Endodermal cell (in vitro differentiated cells): ENCODE data around the gene YIF1A. TPM values are rescaled to one million over a fixed set of nuclear protein-coding genes. Genes with fewer than 3 reads are reported as not detected.

Experiments
- DNase-seq: peaks from one replicate; pipeline ENCODE4 v3.0.0-alpha.2; 2017
- H3K27ac ChIP-seq: 2 replicates; pipeline ENCODE4 v1.5.1; 2013; ENCODE audit warnings: mild to moderate bottlenecking, low read depth, low read length, moderate library complexity
- H3K27me3 ChIP-seq: 2 replicates; pipeline ENCODE4 v1.6.1; 2013; ENCODE audit warnings: mild to moderate bottlenecking, low read length, moderate library complexity; ENCODE audit not compliant: insufficient read depth, control insufficient read depth, poor library complexity, severe bottlenecking
- H3K36me3 ChIP-seq: 2 replicates; pipeline ENCODE4 v1.7.0; 2013; ENCODE audit warnings: mild to moderate bottlenecking, low read length, moderate library complexity; ENCODE audit not compliant: control insufficient read depth, insufficient read depth
- H3K4me1 ChIP-seq: one replicate; pipeline ENCODE4 v1.7.0; 2013; ENCODE audit warnings: low read length; ENCODE audit not compliant: control insufficient read depth, insufficient read depth
- H3K4me3 ChIP-seq: 2 replicates; pipeline ENCODE4 v1.5.1; 2013; ENCODE audit warnings: mild to moderate bottlenecking, low read length, moderate library complexity
- H3K9ac ChIP-seq: 2 replicates; pipeline ENCODE4 v1.6.1; 2013; ENCODE audit warnings: mild to moderate bottlenecking, low read length, moderate library complexity; ENCODE audit not compliant: poor library complexity, severe bottlenecking; ENCODE audit errors: extremely low read depth
- H3K9me3 ChIP-seq: 2 replicates; pipeline ENCODE4 v1.6.1; 2013; ENCODE audit warnings: mild to moderate bottlenecking, low read length, moderate library complexity; ENCODE audit not compliant: control insufficient read depth
- H3K27ac Mint-ChIP-seq: 2 replicates; pipeline ENCODE4 v1.8.0; 2020; ENCODE audit warnings: mixed read lengths
- H3K27me3 Mint-ChIP-seq: 2 replicates; pipeline ENCODE4 v1.8.0; 2021; ENCODE audit warnings: mild to moderate bottlenecking, mixed read lengths; ENCODE audit not compliant: insufficient read depth
- H3K36me3 Mint-ChIP-seq: 2 replicates; pipeline ENCODE4 v1.8.0; 2020; ENCODE audit warnings: low read depth, mixed read lengths
- H3K4me1 Mint-ChIP-seq: 2 replicates; pipeline ENCODE4 v1.8.0; 2020; ENCODE audit warnings: mixed read lengths
- H3K4me3 Mint-ChIP-seq: 2 replicates; pipeline ENCODE4 v1.8.0; 2020; ENCODE audit warnings: mild to moderate bottlenecking, moderate library complexity, mixed read lengths
- H3K9me3 Mint-ChIP-seq: 2 replicates; pipeline ENCODE4 v1.8.0; 2020; ENCODE audit warnings: mild to moderate bottlenecking, mixed read lengths
- WGBS, 2 experiments: methylation state at CpG; one replicate each; pipeline versions ENCODE4 v1.1.5 to v1.1.7; 2013; ENCODE audit warnings: missing lambda C conversion rate in 2 of 2, mixed read lengths in 1 of 2; ENCODE audit not compliant: insufficient coverage in 1 of 2, insufficient read length in 1 of 2; 5-methylcytosine and 5-hydroxymethylcytosine counted together
- total RNA-seq, 2 donors: library from RNA; stranded (reverse); fragmentation: NEBNext Ultra II Directional in 1 of 2; extraction: Animal tissue kit (Norgen Biotek cat#: 25700) in 1 of 2; gene quantifications; 2 replicates in 1 of 2; 3 replicates in 1 of 2; pipeline ENCODE4 v1.2.1, GENCODE V29; 2021
- TF ChIP-seq, protein P1 (sequence below): fragments of 200-600 bp; sonication (generic); conservative IDR thresholded peaks from 2 replicates; pipeline ENCODE4 v1.5.0; 2021; ENCODE audit warnings: antibody characterized with exemption, mild to moderate bottlenecking

The YIF1A gene
- total RNA-seq, 2 donors from 2014 or later: 70.6 to 80.1 TPM

- WGBS, 2 experiments: 0% methylated on average over 29 to 64 of the region's 64 CpGs
- H3K27ac Mint-ChIP-seq: peak within 1 kb of the TSS; percentile 97
These were observed 20.5 kb downstream of the YIF1A start, which contains the start of gene RAB1B for GRCh38 chr11:66268244-66268951. Gene RAB1B, plus strand, starts transcription at chr11:66268639. Its CDS starts 41 bp downstream, at chr11:66268680.

DNA sequence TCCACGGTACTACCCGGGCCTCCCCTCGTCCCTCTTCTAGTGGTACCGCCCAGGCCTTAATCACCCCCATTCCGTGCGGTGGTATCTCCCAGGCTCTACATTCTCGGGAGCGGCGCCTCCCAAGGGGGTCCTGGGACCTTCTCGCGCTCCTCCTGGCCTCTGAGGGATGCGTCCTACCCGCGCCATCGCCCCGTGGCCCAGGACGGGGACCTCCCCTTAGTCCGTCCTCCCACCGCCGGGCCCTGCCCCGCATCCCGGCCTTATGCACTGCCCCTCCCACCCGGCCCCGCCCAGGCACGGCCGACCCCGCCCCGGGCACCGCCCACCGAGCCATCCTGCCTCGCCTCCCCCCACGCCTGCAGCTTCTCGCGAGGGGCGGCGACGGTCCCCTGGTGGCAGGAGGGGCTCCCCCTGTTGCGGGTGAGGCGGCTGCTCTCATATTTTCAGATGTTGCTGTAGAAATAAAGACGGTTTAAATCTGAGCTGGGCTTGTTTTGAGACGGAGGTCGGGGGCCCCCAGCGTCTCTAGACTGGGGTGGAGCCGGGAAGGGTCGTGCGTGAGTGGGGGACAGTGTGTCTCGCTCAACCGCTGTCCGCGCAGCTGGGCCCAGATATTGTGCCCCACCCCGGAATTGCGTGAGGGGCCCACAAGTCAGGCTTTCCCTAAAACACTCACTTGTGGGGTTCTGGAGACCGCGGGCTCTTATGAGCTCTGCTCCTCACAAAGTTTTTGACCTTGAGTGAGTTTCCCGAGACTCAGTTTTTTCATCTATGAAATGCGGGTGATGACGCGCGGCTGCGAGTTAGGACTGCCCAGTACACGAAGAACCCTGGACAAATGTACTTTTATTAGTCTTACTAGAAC is 21.3 kb downstream of the YIF1A start:
- TF ChIP-seq, protein P1, sequence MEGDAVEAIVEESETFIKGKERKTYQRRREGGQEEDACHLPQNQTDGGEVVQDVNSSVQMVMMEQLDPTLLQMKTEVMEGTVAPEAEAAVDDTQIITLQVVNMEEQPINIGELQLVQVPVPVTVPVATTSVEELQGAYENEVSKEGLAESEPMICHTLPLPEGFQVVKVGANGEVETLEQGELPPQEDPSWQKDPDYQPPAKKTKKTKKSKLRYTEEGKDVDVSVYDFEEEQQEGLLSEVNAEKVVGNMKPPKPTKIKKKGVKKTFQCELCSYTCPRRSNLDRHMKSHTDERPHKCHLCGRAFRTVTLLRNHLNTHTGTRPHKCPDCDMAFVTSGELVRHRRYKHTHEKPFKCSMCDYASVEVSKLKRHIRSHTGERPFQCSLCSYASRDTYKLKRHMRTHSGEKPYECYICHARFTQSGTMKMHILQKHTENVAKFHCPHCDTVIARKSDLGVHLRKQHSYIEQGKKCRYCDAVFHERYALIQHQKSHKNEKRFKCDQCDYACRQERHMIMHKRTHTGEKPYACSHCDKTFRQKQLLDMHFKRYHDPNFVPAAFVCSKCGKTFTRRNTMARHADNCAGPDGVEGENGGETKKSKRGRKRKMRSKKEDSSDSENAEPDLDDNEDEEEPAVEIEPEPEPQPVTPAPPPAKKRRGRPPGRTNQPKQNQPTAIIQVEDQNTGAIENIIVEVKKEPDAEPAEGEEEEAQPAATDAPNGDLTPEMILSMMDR: peak; percentile 24
- DNase-seq: peak; percentile 96
- Histone ChIP-seq H3K9me3 (no peaks in the 10 kb centered on the region), H3K4me3 (peak overlapping the region; percentile 97), H3K36me3 (peaks cover 49% of the 10 kb centered on the region), H3K9ac (peak overlapping the region; percentile 26), H3K27me3 (no peaks in the 10 kb centered on the region), H3K4me1 (no peaks in the 10 kb centered on the region), H3K27ac (peak overlapping the region; percentile 67)
- H3K4me3 Mint-ChIP-seq: peak overlapping the region; percentile 79
- H3K27ac Mint-ChIP-seq: peak overlapping the region; percentile 97
- H3K9me3 Mint-ChIP-seq: no peaks in the 10 kb centered on the region
- 4 to 5% methylated on average over 48 to 60 of the region's 61 CpGs for WGBS, 2 experiments
- H3K27me3 Mint-ChIP-seq: no peaks in the 10 kb centered on the region
- H3K4me1 Mint-ChIP-seq: peaks cover 13% of the 10 kb centered on the region
- peaks cover 35% of the 10 kb centered on the region for H3K36me3 Mint-ChIP-seq

More at GRCh38 chr11:66268244-66268951, 20.5 kb downstream of the YIF1A start, which contains the start of gene RAB1B:
- Mint-ChIP-seq H3K4me1 (peaks cover 13% of the 10 kb centered on the region), H3K4me3 (peak within 1 kb of the TSS; percentile 79), H3K36me3 (peaks cover 40% of the 10 kb centered on the region), H3K9me3 (no peaks in the 10 kb centered on the region), H3K27me3 (no peaks in the 10 kb centered on the region)
- Histone ChIP-seq H3K36me3 (peaks cover 49% of the 10 kb centered on the region), H3K4me1 (no peaks in the 10 kb centered on the region), H3K9me3 (no peaks in the 10 kb centered on the region), H3K27me3 (no peaks in the 10 kb centered on the region), H3K27ac (peak within 1 kb of the TSS; percentile 89), H3K4me3 (peak within 1 kb of the TSS; percentile 97), H3K9ac (peak within 1 kb of the TSS; percentile 79)
- DNase-seq: peak; percentile 100
- TF ChIP-seq, protein P1: no peak

GRCh38 chr11:66267039-66267378 is 21.9 kb downstream of the YIF1A start:
- Mint-ChIP-seq H3K4me3 (peak overlapping the region; percentile 79), H3K27me3 (no peaks in the 10 kb centered on the region), H3K4me1 (peaks cover 13% of the 10 kb centered on the region), H3K36me3 (peaks cover 33% of the 10 kb centered on the region), H3K27ac (peak overlapping the region; percentile 72), H3K9me3 (no peaks in the 10 kb centered on the region)
- H3K9ac ChIP-seq: no peak overlapping the region
- H3K36me3 ChIP-seq: peaks cover 49% of the 10 kb centered on the region
- no peak overlapping the region for H3K4me3 ChIP-seq
- no peaks in the 10 kb centered on the region for H3K9me3 ChIP-seq
- no peaks in the 10 kb centered on the region for H3K27me3 ChIP-seq
- H3K27ac ChIP-seq: no peak overlapping the region
- no peak for DNase-seq
- H3K4me1 ChIP-seq: no peaks in the 10 kb centered on the region
- WGBS, 2 experiments: 39 to 55% methylated on average over 4 to 13 of the region's 13 CpGs
- TF ChIP-seq, protein P1: peak; percentile 32
